Left ventricle myocardium superior (tissue), 1 donor: ENCODE measurements around the gene ANKS1A. TPM values are rescaled to one million over a fixed set of nuclear protein-coding genes. Genes with fewer than 3 reads are reported as not detected.
"Not testable (repeated sequence)": the region's sequence is repeated elsewhere in the genome, so short reads cannot be mapped to it uniquely, and the experiment has no call there.

ENCODE experiments used
- ATAC-seq: fragments of 200-7000 bp; cut with Tn5 transposase; one replicate; pipeline ENCODE4 v1.9.1; 2020; ENCODE audit warnings: mild to moderate bottlenecking, moderate library complexity
- DNase-seq: peaks from one replicate; pipeline ENCODE4 v3.0.0-alpha.2; 2020
- intact Hi-C: fragments of 100-400 bp; cut with micrococcal nuclease; formaldehyde crosslinking; loops from one replicate; pipeline ENCODE4 v1.11.0; 2022
- total RNA-seq: library from RNA; stranded (reverse); fragmentation: NEBNext Ultra II Directional; extraction: Animal tissue kit (Norgen Biotek cat#: 25700); gene quantifications from one replicate; pipeline ENCODE4 v1.2.1, GENCODE V29; 2021
- donor health status: DM: no; HTN: yes; CAD: no; lungs with severe emphysema.

Gene ANKS1A
- total RNA-seq, 1 donor from 2014 or later: 29.1 TPM

- intact Hi-C loops: no loop called here
- ATAC-seq (peak; percentile 80), DNase-seq (peak; percentile 43)
These were observed 90.9 kb downstream of the ANKS1A start for GRCh38 chr6:34979994-34980393.

- intact Hi-C loops: no loop called here
- ATAC-seq (no peak), DNase-seq (no peak)
These were observed 92.3 kb downstream of the ANKS1A start for GRCh38 chr6:34981366-34981765.

DNA sequence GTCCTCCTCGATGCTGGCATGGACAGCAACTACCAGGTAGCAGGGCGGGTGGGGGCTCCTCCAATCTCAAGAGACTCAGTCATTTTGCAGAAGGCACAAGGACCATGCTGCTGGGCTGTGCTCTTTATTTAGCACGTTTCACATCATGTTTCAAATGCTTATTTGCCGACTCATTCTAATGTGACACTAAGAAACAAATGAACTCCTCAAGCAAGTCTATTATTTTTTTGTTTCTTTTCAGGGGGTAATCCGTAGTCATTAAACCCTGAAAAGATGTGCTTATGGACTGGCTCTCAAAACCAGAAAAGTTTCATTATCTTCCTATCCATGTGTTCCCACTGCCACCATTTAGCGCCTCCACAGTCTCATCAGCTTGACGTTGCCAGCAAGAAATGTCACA lies 92.9 kb downstream of the ANKS1A start:
- ATAC-seq: no peak
- intact Hi-C loops: no loop called here
- no peak for DNase-seq

DNA sequence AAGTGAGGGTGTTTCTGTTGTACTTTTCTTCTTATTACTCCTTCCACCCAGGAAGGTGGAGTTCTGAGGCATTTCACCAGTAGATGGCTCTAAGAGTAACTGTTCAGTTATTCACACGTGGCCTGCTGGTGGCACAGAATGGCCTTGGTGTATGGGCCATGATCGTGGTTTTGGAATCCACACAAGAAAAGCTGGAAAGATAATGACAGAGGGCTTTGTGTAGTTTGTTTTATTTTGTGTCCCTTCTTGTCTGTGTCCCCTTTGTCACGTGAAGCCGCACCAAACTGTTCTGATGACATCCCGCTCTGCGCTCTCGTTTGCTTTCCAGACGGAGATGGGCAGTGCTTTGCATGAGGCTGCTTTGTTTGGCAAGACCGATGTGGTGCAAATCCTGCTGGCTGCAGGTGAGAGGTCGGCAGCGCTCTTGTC lies 93.4 kb downstream of the ANKS1A start:
- no peak for DNase-seq
- intact Hi-C loops: no loop called here
- peak; percentile 29 for ATAC-seq

- ATAC-seq (no peak), DNase-seq (no peak)
- intact Hi-C loops: no loop called here
These were observed 95.4 kb downstream of the ANKS1A start for GRCh38 chr6:34984416-34984815.

DNA sequence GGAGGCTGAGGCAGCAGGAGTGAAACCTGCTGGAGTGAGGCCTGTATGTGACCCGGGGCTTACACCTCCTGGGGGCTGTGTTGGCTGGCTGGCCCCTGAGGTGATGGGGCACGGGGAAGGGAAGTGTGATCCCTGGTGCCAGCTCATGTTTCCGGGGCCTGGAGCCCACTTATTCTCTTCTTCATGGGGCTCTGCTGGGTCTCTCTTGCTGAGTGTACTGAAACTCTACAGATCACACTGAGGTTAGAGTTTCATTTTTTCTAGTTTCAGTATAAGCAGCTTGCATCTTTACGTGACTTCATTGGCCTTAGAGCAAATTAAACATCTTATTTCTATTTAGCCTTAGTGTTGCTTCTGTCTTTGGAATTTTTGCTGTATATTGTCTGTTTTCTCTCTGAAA lies 96.2 kb downstream of the ANKS1A start:
- DNase-seq (no peak), ATAC-seq (no peak)
- intact Hi-C loops: no loop called here

- peak; percentile 48 for DNase-seq
- intact Hi-C loops: loop anchor here (2.0 kb wide), 1 partner anchor 154 kb away; the partner anchor contains the start of gene TCP11
- ATAC-seq: peak; percentile 83
These were observed 97.8 kb downstream of the ANKS1A start for GRCh38 chr6:34986845-34987246.

GRCh38 chr6:34987506-34987905 lies 98.5 kb downstream of the ANKS1A start:
- no peak for DNase-seq
- no peak for ATAC-seq
- intact Hi-C loops: loop anchor here (2.0 kb wide), 1 partner anchor 153 kb away; the partner anchor contains the start of gene TCP11

GRCh38 chr6:34990971-34991560 lies 102.0 kb downstream of the ANKS1A start:
- no peak for DNase-seq
- ATAC-seq: no peak
- intact Hi-C loops: no loop called here

DNA sequence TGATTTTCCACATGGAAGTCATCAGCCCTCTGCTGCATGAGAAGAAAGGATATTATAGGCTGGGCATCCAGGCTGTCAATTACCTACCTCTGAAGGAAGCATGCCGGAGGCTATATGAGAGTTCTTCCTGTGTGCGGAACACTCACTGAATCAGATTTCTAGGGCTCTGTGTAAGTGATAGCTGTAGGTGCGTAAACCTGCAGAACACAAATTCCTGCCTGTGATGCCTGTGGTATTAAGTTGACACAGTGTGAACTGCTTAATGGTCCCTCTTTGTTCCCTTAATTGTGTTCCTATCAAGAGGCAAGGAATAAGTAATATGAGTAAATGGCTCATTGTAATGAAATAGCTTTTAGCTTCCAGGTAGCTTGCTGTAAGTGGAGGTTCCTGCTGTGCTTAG lies 103.3 kb downstream of the ANKS1A start:
- intact Hi-C loops: no loop called here
- no peak for ATAC-seq
- no peak for DNase-seq

GRCh38 chr6:34993213-34993612 lies 104.2 kb downstream of the ANKS1A start:
- ATAC-seq (no peak), DNase-seq (no peak)
- intact Hi-C loops: no loop called here

DNA sequence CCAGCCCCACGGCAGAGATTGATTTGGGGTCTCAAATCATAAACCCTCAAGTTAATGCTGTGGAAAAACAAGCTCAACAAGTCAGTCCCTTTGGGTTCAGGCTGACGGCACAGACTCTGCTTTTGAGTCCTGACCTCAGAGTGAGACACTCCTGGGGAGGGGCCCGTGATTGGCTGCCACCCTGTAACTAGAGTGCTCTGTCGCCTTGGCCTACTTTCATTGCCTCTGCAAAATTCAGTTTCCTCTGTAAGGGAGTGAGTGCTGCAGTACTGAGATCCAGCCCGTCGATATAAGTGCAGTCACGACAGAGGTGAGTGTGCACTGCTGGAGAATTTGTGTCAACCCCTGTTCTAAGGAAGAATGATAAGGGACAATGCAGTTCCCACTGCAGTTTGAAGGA lies 105.6 kb downstream of the ANKS1A start:
- intact Hi-C loops: no loop called here
- DNase-seq (no peak), ATAC-seq (no peak)

DNA sequence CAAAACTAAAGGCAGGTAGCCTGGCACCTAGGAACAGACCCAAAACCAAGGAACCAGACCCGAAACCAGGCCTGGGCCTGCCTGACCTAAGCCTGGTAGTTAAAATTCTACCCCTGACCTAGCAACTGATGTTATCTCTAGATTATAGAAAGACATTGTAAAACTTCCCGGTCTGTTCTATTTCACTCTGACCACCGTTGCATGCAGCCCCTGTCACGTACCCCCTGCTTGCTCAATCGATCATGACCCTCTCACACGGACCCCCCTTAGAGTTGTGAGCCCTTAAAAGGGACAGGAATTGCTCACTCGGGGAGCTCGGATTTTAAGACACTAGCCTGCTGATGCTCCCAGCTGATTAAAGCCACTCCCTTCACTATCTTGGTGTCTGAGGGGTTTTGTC lies 109.4 kb downstream of the ANKS1A start:
- intact Hi-C loops, DNase-seq, ATAC-seq: not testable (repeated sequence)

DNA sequence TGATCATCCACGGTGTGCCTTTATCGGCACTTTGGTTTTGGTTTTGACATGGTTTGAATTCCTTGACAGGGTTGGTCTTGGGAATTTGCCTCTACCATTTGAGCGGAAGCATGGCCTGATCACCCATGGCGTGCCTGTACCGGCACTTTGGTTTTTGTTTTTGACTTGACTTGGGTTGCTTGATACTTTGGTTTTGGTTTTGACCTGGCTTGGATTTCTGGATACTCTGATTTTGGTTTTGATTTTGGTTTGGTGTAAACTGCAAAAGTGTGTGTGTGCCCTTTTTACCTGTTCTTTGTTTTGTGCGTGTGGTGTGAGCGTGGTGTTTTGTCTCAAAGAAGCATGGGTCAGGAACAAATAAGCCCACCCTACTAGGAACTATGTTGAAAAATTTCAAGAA lies 110.1 kb downstream of the ANKS1A start:
- intact Hi-C loops, DNase-seq, ATAC-seq: not testable (repeated sequence)

DNA sequence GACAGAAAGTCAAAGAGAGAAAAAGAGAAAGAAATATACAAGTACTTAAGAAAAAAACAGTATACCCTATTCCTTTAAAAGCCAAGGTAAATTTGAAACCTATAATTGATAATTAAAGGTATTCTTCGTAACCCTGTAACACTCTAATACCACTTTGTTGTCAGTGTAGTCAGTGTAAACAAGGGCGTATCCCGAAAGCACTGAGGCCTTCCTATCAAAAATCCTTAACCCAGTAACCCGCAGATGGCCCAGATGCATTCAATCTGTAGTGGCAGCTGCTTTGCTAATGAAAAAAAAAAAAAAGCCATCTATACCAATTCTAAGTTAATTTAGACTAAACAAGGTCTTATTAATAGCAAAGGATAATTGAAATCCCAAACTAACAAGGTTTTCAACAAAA lies 110.9 kb downstream of the ANKS1A start:
- intact Hi-C loops, ATAC-seq, DNase-seq: not testable (repeated sequence)

GRCh38 chr6:35001349-35001748 lies 112.3 kb downstream of the ANKS1A start:
- intact Hi-C loops, ATAC-seq, DNase-seq: not testable (repeated sequence)

- DNase-seq, ATAC-seq, intact Hi-C loops: not testable (repeated sequence)
These were observed 115.0 kb downstream of the ANKS1A start for GRCh38 chr6:35003886-35004530.

GRCh38 chr6:35007016-35007415 lies 118.0 kb downstream of the ANKS1A start:
- DNase-seq (no peak), ATAC-seq (no peak)
- intact Hi-C loops: no loop called here

- ATAC-seq (no peak), DNase-seq (no peak)
- intact Hi-C loops: no loop called here
These were observed 119.8 kb downstream of the ANKS1A start for GRCh38 chr6:35008858-35009257.

DNA sequence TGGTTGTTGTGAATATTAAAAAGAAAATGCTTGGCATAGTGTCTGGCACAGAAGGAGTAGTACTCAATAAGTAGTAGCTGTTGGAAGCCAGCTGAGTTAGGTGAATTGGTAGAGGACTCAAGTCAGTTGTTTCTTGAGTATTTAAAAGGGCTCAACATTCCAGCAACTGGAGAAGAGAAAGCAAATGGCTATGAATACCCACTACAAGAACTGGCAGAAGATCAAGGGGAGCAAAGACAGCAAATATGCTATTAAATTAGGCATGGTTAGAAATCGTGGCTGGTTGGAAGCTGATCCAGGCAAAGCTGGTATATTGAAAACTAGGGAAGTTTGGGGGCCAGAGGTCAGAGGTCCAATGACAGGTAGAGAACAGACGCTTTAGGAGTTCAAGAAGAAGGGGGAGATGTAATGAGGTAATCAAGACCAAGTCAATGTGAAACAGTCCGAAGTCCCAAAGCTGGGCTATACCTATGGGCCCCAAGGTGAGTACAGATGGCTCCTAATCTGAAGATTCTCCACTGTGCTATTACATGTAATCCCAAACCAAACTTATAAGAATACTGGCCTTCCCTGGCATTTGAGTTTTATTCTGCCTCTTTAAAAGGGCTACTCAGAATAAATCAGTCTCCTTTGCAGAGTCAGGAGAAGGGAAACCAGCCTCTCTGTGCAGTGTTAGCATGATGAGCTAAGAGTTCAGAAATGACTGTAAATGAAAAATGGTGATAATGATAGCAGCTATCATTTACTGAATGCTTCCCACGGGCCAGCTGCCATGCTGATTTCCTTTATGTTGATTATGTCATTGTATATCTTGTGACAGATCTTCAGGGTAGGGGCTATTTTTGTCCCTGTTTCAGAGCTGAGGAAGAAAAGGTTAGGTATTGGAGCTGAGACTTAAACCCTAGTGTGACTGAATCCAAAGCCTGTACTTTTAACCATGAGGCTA lies 122.3 kb downstream of the ANKS1A start:
- intact Hi-C loops: loop anchor here (10.0 kb wide), 1 partner anchor 53 kb away; no protein-coding TSS in a partner anchor
- no peak for DNase-seq
- ATAC-seq: no peak
